ENCODE results near the gene ADIPOR2. TPM values are rescaled to one million over a fixed set of nuclear protein-coding genes. Genes with fewer than 3 reads are reported as not detected.
A peak's percentile ranks its signal among the peaks of the same experiment; 100 is the strongest.

Gene ADIPOR2
- total and polyA plus RNA-seq, 5 donors from 2014 or later, result 1.8 to 26.3 (median 2.6) TPM

DNA sequence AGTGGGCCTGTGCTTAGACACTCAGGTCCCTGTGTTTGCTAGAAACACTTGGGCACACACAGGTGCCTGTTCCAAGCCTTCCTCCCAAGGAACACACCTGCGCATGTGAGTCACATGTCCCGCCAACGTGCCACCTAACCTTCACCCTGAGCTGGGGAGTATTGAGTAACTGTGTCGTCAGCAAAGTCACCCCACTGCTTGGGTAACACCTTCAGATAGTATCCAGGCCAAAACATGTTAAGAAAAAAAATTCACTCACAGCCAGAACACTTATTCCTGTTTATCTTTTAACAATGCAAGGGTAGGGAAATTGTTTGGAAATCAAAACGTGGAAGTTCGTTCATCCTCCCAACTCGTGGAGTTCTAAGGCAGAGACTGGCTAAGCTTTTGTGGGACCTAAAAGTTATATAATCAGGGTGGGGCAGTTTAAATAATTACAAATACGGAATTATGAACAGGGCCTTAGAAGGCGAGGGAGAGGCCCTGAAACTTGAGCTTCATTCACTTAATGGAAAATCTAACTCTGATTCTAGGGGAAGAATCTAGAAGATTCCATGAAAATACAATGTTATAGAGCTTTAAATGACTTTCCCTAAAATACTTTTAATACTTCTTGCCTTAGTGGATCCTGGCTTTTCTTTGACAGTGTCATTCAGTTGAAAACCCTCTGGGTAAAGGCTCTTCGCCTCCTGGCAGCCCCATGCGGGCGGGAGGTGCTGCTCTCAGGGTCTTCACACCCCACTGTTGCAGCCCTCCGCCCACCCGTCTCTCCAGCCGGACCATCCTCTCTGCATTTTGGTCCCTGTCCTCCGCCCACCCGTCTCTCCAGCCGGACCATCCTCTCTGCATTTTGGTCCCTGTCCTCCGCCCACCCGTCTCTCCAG is 30.3 kb upstream of the ADIPOR2 start:
- peak overlapping the region; percentile 22 to 91 (median 79) for H3K27ac Mint-ChIP-seq
- no peaks in the 10 kb centered on the region for H3K27me3 ChIP-seq (ENCODE audit: control insufficient read depth, insufficient read depth, low read length)
- H3K9me3 ChIP-seq (ENCODE audit: control insufficient read depth in 2 of 2, low read length in 2 of 2), result no peaks in the 10 kb centered on the region
- peaks cover 6 to 37% (median 25%) of the 10 kb centered on the region in 4 donors for H3K4me1 Mint-ChIP-seq
- H3K9me3 Mint-ChIP-seq, result peaks cover 0 to 4% (median 0%) of the 10 kb centered on the region in 7 donors
- peak; percentile 54 to 57 (median 56) for DNase-seq
- peaks cover 4% of the 10 kb centered on the region for H3K27me3 Mint-ChIP-seq
- H3K4me1 ChIP-seq (ENCODE audit: control insufficient read depth, insufficient read depth, low read length, poor library complexity, severe bottlenecking), result peaks cover 3% of the 10 kb centered on the region
- peak overlapping the region; percentile 7 to 64 (median 60) for H3K4me3 Mint-ChIP-seq
- H3K36me3 Mint-ChIP-seq, result no peaks in the 10 kb centered on the region
- peak overlapping the region; percentile 71 for H3K27ac ChIP-seq (ENCODE audit: insufficient read depth, low read length, poor library complexity, severe bottlenecking)
- no peak overlapping the region for H3K4me3 ChIP-seq (ENCODE audit: low read depth, low read length)
- ATAC-seq (ENCODE audit: low read depth in 2 of 2), result peak; percentile 32 to 42
- no peaks in the 10 kb centered on the region for H3K36me3 ChIP-seq (ENCODE audit: control insufficient read depth, insufficient read depth, low read length)

DNA sequence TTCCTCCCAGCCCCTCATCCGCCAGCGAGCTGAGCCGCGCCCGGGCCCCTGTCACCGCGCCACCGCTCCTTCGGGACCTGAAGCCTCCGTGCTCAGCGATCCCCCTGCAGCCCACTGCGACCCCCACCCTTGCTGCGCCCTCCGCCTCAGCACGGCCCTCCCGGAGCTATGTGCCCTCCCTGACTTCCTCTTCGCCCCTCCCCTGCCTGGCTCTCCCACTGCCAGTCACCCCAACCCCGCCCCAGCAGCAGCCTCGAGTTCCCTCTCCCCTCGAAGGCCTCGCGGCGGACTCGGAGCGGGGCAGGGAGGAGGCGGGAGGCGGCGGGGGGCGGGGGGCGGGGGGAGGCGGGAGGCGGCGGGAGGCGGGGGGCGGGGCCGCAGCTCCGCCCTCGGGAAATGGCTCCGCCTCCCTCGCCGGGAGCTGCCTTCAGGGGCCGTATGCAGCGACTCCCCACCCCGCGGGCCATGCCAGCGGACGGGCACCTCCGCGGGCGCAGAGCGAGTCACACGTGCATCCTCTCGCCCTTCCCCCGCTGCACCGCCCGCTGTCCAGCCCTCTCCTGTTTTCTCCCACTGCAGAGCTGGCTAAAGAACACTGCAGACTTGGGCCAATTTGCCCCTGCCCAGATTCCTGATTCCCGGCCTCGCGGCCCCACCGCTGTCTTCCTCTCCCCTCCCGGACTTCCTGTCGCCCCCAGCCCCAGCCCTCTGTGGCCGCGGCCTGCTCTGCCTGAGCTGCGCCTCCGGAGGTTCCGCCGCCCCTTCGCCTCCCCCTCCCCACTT is 29.1 kb upstream of the ADIPOR2 start:
- Mint-ChIP-seq H3K4me3 (peak overlapping the region; percentile 43 to 86 (median 74)), H3K27me3 (peaks cover 5% of the 10 kb centered on the region), H3K4me1 (peaks cover 14 to 45% (median 33%) of the 10 kb centered on the region in 4 donors), H3K36me3 (no peaks in the 10 kb centered on the region), H3K9me3 (peaks cover 0 to 4% (median 0%) of the 10 kb centered on the region in 7 donors), H3K27ac (peak overlapping the region; percentile 67 to 79 (median 75))
- Histone ChIP-seq H3K4me1 (ENCODE audit: control insufficient read depth, insufficient read depth, low read length, poor library complexity, severe bottlenecking) (peaks cover 13% of the 10 kb centered on the region), H3K27me3 (ENCODE audit: control insufficient read depth, insufficient read depth, low read length) (no peaks in the 10 kb centered on the region), H3K4me3 (ENCODE audit: low read depth, low read length) (no peak overlapping the region), H3K36me3 (ENCODE audit: control insufficient read depth, insufficient read depth, low read length) (no peaks in the 10 kb centered on the region), H3K27ac (ENCODE audit: insufficient read depth, low read length, poor library complexity, severe bottlenecking) (peak overlapping the region; percentile 57), H3K9me3 (ENCODE audit: control insufficient read depth in 2 of 2, low read length in 2 of 2) (no peaks in the 10 kb centered on the region)
- ATAC-seq (ENCODE audit: low read depth in 2 of 2) (peak; percentile 75 to 77), DNase-seq (peak; percentile 75 to 89 (median 78))

- H3K4me1 ChIP-seq (ENCODE audit: control insufficient read depth, insufficient read depth, low read length, poor library complexity, severe bottlenecking), result peaks cover 22% of the 10 kb centered on the region
- peak in 2 of 3 donors; percentile 13 to 26 for DNase-seq
- no peak overlapping the region for H3K4me3 ChIP-seq (ENCODE audit: low read depth, low read length)
- H3K9me3 ChIP-seq (ENCODE audit: control insufficient read depth in 2 of 2, low read length in 2 of 2), result no peaks in the 10 kb centered on the region
- no peaks in the 10 kb centered on the region for H3K36me3 Mint-ChIP-seq
- peaks cover 8% of the 10 kb centered on the region for H3K27me3 Mint-ChIP-seq
- H3K4me1 Mint-ChIP-seq, result peaks cover 18 to 54% (median 42%) of the 10 kb centered on the region in 4 donors
- H3K36me3 ChIP-seq (ENCODE audit: control insufficient read depth, insufficient read depth, low read length), result no peaks in the 10 kb centered on the region
- peaks cover 0 to 4% (median 2%) of the 10 kb centered on the region in 7 donors for H3K9me3 Mint-ChIP-seq
- ATAC-seq (ENCODE audit: low read depth in 2 of 2), result no peak
- H3K27ac Mint-ChIP-seq, result peak overlapping the region; percentile 45 to 94 (median 81)
- H3K27ac ChIP-seq (ENCODE audit: insufficient read depth, low read length, poor library complexity, severe bottlenecking), result no peak overlapping the region
- H3K4me3 Mint-ChIP-seq, result peak overlapping the region; percentile 79 to 84 (median 82)
- no peaks in the 10 kb centered on the region for H3K27me3 ChIP-seq (ENCODE audit: control insufficient read depth, insufficient read depth, low read length)
Measured at GRCh38 chr12:1662761-1663439, 28.0 kb upstream of the ADIPOR2 start.

DNA sequence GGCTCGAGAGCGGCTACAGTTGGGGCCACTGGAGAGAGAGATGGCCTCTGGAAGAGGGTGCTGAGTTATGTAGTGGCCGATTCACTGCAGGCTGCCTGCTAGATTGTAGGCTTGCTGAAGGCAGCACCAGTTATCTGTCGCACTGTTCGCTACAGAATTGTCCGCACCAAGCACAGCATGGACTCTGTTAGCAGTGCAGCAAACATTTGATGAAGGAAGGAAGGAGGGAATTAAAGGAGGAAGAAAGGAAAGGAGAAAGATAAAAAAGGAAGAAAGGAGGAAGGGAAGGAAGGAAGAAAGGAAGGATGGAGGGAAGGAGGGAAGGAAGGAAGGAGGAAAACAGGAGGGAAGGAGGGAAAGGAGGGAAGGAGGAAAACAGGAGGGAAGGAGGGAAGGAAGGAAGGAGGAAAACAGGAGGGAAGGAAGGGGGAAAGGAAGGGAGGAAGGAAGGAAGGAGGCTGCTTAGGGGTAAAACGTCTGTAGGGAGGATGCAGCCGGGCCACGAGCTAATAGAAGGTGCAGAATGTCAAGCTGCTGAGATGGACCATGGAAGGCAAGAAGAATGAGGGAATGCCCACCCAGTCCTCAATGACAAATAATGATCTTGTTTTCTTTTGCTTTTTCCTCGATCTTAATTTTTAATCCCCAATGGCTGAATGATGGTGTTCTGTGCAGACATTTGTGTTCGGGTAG is 27.3 kb upstream of the ADIPOR2 start:
- ATAC-seq (ENCODE audit: low read depth in 2 of 2) (no peak), DNase-seq (no peak)
- H3K9me3 ChIP-seq (ENCODE audit: control insufficient read depth in 2 of 2, low read length in 2 of 2), result no peaks in the 10 kb centered on the region
- H3K27me3 Mint-ChIP-seq, result peaks cover 8% of the 10 kb centered on the region
- H3K9me3 Mint-ChIP-seq, result peaks cover 0 to 4% (median 2%) of the 10 kb centered on the region in 7 donors
- no peak overlapping the region for H3K4me3 ChIP-seq (ENCODE audit: low read depth, low read length)
- no peak overlapping the region for H3K27ac ChIP-seq (ENCODE audit: insufficient read depth, low read length, poor library complexity, severe bottlenecking)
- H3K27me3 ChIP-seq (ENCODE audit: control insufficient read depth, insufficient read depth, low read length), result no peaks in the 10 kb centered on the region
- peaks cover 18 to 59% (median 44%) of the 10 kb centered on the region in 4 donors for H3K4me1 Mint-ChIP-seq
- peaks cover 29% of the 10 kb centered on the region for H3K4me1 ChIP-seq (ENCODE audit: control insufficient read depth, insufficient read depth, low read length, poor library complexity, severe bottlenecking)
- H3K27ac Mint-ChIP-seq, result peak overlapping the region in 2 of 3 donors; percentile 45 to 81
- H3K36me3 Mint-ChIP-seq, result no peaks in the 10 kb centered on the region
- peak overlapping the region; percentile 79 to 84 (median 82) for H3K4me3 Mint-ChIP-seq
- H3K36me3 ChIP-seq (ENCODE audit: control insufficient read depth, insufficient read depth, low read length), result no peaks in the 10 kb centered on the region

GRCh38 chr12:1665366-1665765 is 25.5 kb upstream of the ADIPOR2 start:
- Mint-ChIP-seq H3K4me1 (peaks cover 18 to 65% (median 45%) of the 10 kb centered on the region in 4 donors), H3K27ac (peak overlapping the region in 1 of 3 donors; percentile 39), H3K27me3 (peaks cover 5% of the 10 kb centered on the region), H3K9me3 (peaks cover 0 to 4% (median 2%) of the 10 kb centered on the region in 7 donors), H3K4me3 (peak overlapping the region; percentile 43 to 88 (median 65)), H3K36me3 (no peaks in the 10 kb centered on the region)
- DNase-seq, result no peak
- H3K9me3 ChIP-seq (ENCODE audit: control insufficient read depth in 2 of 2, low read length in 2 of 2), result no peaks in the 10 kb centered on the region
- no peak for ATAC-seq (ENCODE audit: low read depth in 2 of 2)
- H3K36me3 ChIP-seq (ENCODE audit: control insufficient read depth, insufficient read depth, low read length), result no peaks in the 10 kb centered on the region
- H3K27me3 ChIP-seq (ENCODE audit: control insufficient read depth, insufficient read depth, low read length), result no peaks in the 10 kb centered on the region
- no peak overlapping the region for H3K4me3 ChIP-seq (ENCODE audit: low read depth, low read length)
- H3K4me1 ChIP-seq (ENCODE audit: control insufficient read depth, insufficient read depth, low read length, poor library complexity, severe bottlenecking), result peaks cover 34% of the 10 kb centered on the region
- no peak overlapping the region for H3K27ac ChIP-seq (ENCODE audit: insufficient read depth, low read length, poor library complexity, severe bottlenecking)

DNA sequence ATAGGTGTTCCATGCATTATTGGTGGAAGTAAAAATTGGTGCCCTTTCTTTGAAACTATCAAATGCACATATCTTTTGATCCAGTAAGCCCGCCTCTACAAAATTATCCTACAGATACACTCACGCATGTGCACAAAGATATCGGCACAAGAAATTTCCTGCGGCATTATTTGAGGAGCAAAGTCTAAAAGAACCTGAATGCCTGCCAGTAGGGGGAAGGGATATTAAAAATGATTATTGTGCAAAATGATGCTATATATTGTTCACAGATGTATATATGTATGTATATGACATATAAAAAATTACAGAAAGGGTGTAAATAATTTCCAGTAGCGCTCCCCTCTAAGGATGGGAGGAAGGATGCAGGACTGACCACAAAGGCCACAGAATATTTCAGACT is 24.7 kb upstream of the ADIPOR2 start:
- ATAC-seq (ENCODE audit: low read depth in 2 of 2) (no peak), DNase-seq (no peak)
- peaks cover 5% of the 10 kb centered on the region for H3K27me3 Mint-ChIP-seq
- peaks cover 34% of the 10 kb centered on the region for H3K4me1 ChIP-seq (ENCODE audit: control insufficient read depth, insufficient read depth, low read length, poor library complexity, severe bottlenecking)
- H3K27me3 ChIP-seq (ENCODE audit: control insufficient read depth, insufficient read depth, low read length), result no peaks in the 10 kb centered on the region
- H3K4me1 Mint-ChIP-seq, result peaks cover 18 to 66% (median 44%) of the 10 kb centered on the region in 4 donors
- no peak overlapping the region for H3K27ac Mint-ChIP-seq
- H3K27ac ChIP-seq (ENCODE audit: insufficient read depth, low read length, poor library complexity, severe bottlenecking), result no peak overlapping the region
- H3K9me3 Mint-ChIP-seq, result peaks cover 0 to 4% (median 2%) of the 10 kb centered on the region in 7 donors
- no peaks in the 10 kb centered on the region for H3K36me3 Mint-ChIP-seq
- peak overlapping the region; percentile 34 for H3K4me3 ChIP-seq (ENCODE audit: low read depth, low read length)
- no peaks in the 10 kb centered on the region for H3K36me3 ChIP-seq (ENCODE audit: control insufficient read depth, insufficient read depth, low read length)
- H3K9me3 ChIP-seq (ENCODE audit: control insufficient read depth in 2 of 2, low read length in 2 of 2), result no peaks in the 10 kb centered on the region
- peak overlapping the region in 2 of 4 donors; percentile 6 to 44 for H3K4me3 Mint-ChIP-seq

Data from CD4-positive, CD25-positive, alpha-beta regulatory T cell (primary cell).